GM12892 (cell line): ENCODE data around the gene SFXN4.

Source experiments
- POLR2A ChIP-seq: IDR thresholded peaks from 2 replicates; pipeline ENCODE4 v1.6.1; 2011; ENCODE audit warnings: low read depth, low read length, control low read depth
- POLR2AphosphoS5 ChIP-seq: IDR thresholded peaks from 2 replicates; pipeline ENCODE4 v1.6.1; 2011; ENCODE audit warnings: low read depth, low read length, control low read depth
- TAF1 ChIP-seq: IDR thresholded peaks from 2 replicates; pipeline ENCODE4 v1.6.1; 2011; ENCODE audit warnings: low read depth, mild to moderate bottlenecking, control low read depth, low read length, borderline replicate concordance

- TF ChIP-seq POLR2AphosphoS5 (no peak), POLR2A (no peak), TAF1 (no peak)
Observed at GRCh38 chr10:119119400-119119799, 46.1 kb downstream of the SFXN4 start.
